Measurements from ENCODE around the gene HPCA.

GRCh38 chr1:32919811-32920733 is 33.8 kb downstream of the HPCA start:
- no peak for TF ChIP-seq CTCF (IDR thresholded peaks at IDR 0.05)
- TF ChIP-seq POLR2A (IDR thresholded peaks at IDR 0.05) = no peak

All from esophagus squamous epithelium (tissue), 4 donors.